ENCODE measurements around the gene ARMC9. TPM values are rescaled to one million over a fixed set of nuclear protein-coding genes. Genes with fewer than 3 reads are reported as not detected.

ARMC9 gene
- total RNA-seq, 1 experiment from 2014 or later, result 14.9 TPM

- intact Hi-C loops (cut with micrococcal nuclease; ENCODE audit: unreplicated experiment), result no loop called here
- H3K27me3 ChIP-seq (replicated peaks; ENCODE audit: insufficient read depth, low read depth, low read length, poor library complexity), result no peaks in the 10 kb centered on the region
- ChIA-PET CTCF (no interaction called here), POLR2A (ENCODE audit: low non-redundant PET) (no interaction called here)
- H3K4me1 ChIP-seq (ENCODE audit: insufficient read depth, low read length, poor library complexity, severe bottlenecking), result no peaks in the 10 kb centered on the region
- no peak overlapping the region for H3K4me3 ChIP-seq (ENCODE audit: low read depth, low read length, poor library complexity, severe bottlenecking)
- DNase-seq (ENCODE audit: low spot score), result no peak
- H3K27ac ChIP-seq (ENCODE audit: low read depth, low read length, poor library complexity, severe bottlenecking), result no peak overlapping the region
- H3K36me3 ChIP-seq (ENCODE audit: insufficient read depth, low read length, poor library complexity, severe bottlenecking), result peaks cover 37% of the 10 kb centered on the region
- H3K9me3 ChIP-seq (ENCODE audit: low read depth, low read length, poor library complexity, severe bottlenecking), result no peaks in the 10 kb centered on the region
- no peak for TF ChIP-seq EZH2 (IDR thresholded peaks at IDR 0.05; ENCODE audit: borderline replicate concordance, low read depth, low read length, poor library complexity, severe bottlenecking)
- TF ChIP-seq CTCF (conservative IDR thresholded peaks at IDR 0.05; ENCODE audit: low read depth, low read length), result no peak
- BruUV-seq (replicated peaks), result no TSS peak
These were observed 37.7 kb upstream of the ARMC9 start for GRCh38 chr2:231160701-231161100.

GRCh38 chr2:231161252-231161839, 37.1 kb upstream of the ARMC9 start:
- no TSS peak for BruUV-seq (replicated peaks)
- Histone ChIP-seq H3K36me3 (ENCODE audit: insufficient read depth, low read length, poor library complexity, severe bottlenecking) (peaks cover 40% of the 10 kb centered on the region), H3K4me1 (ENCODE audit: insufficient read depth, low read length, poor library complexity, severe bottlenecking) (no peaks in the 10 kb centered on the region), H3K9me3 (ENCODE audit: low read depth, low read length, poor library complexity, severe bottlenecking) (no peaks in the 10 kb centered on the region), H3K27me3 (replicated peaks; ENCODE audit: insufficient read depth, low read depth, low read length, poor library complexity) (no peaks in the 10 kb centered on the region), H3K27ac (ENCODE audit: low read depth, low read length, poor library complexity, severe bottlenecking) (no peak overlapping the region), H3K4me3 (ENCODE audit: low read depth, low read length, poor library complexity, severe bottlenecking) (no peak overlapping the region)
- ChIA-PET POLR2A (ENCODE audit: low non-redundant PET) (no interaction called here), CTCF (no interaction called here)
- intact Hi-C loops (cut with micrococcal nuclease; ENCODE audit: unreplicated experiment), result no loop called here
- TF ChIP-seq EZH2 (IDR thresholded peaks at IDR 0.05; ENCODE audit: borderline replicate concordance, low read depth, low read length, poor library complexity, severe bottlenecking) (no peak), CTCF (conservative IDR thresholded peaks at IDR 0.05; ENCODE audit: low read depth, low read length) (no peak)
- DNase-seq (ENCODE audit: low spot score), result no peak

GRCh38 chr2:231161877-231162329, 36.5 kb upstream of the ARMC9 start:
- Histone ChIP-seq H3K36me3 (ENCODE audit: insufficient read depth, low read length, poor library complexity, severe bottlenecking) (peaks cover 44% of the 10 kb centered on the region), H3K27ac (ENCODE audit: low read depth, low read length, poor library complexity, severe bottlenecking) (no peak overlapping the region)
- POLR2A ChIA-PET (ENCODE audit: low non-redundant PET), result no interaction called here

More at GRCh38 chr2:231161877-231162329, 36.5 kb upstream of the ARMC9 start:
- Histone ChIP-seq H3K4me3 (ENCODE audit: low read depth, low read length, poor library complexity, severe bottlenecking) (no peak overlapping the region), H3K27me3 (replicated peaks; ENCODE audit: insufficient read depth, low read depth, low read length, poor library complexity) (no peaks in the 10 kb centered on the region), H3K4me1 (ENCODE audit: insufficient read depth, low read length, poor library complexity, severe bottlenecking) (no peaks in the 10 kb centered on the region), H3K9me3 (ENCODE audit: low read depth, low read length, poor library complexity, severe bottlenecking) (no peaks in the 10 kb centered on the region)
- CTCF ChIA-PET, result no interaction called here
- TF ChIP-seq CTCF (conservative IDR thresholded peaks at IDR 0.05; ENCODE audit: low read depth, low read length), result no peak
- DNase-seq (ENCODE audit: low spot score), result no peak
- BruUV-seq (replicated peaks), result no TSS peak
- intact Hi-C loops (cut with micrococcal nuclease; ENCODE audit: unreplicated experiment), result no loop called here
